IMR-90 (cell line): Measurements from ENCODE around the gene POLR1E.

Experiments used
- CEBPB ChIP-seq: IDR thresholded peaks from 2 replicates; pipeline ENCODE4 v1.6.1; 2012; ENCODE audit warnings: low read depth, low read length, improper control_type of control experiment
- CTCF ChIP-seq: conservative IDR thresholded peaks from 2 replicates; pipeline ENCODE4 v1.5.1; 2012; ENCODE audit warnings: mild to moderate bottlenecking, low read depth, low read length, improper control_type of control experiment
- RAD21 ChIP-seq: IDR thresholded peaks from 2 replicates; pipeline ENCODE4 v1.6.1; 2012; ENCODE audit warnings: low read length, improper control_type of control experiment

DNA sequence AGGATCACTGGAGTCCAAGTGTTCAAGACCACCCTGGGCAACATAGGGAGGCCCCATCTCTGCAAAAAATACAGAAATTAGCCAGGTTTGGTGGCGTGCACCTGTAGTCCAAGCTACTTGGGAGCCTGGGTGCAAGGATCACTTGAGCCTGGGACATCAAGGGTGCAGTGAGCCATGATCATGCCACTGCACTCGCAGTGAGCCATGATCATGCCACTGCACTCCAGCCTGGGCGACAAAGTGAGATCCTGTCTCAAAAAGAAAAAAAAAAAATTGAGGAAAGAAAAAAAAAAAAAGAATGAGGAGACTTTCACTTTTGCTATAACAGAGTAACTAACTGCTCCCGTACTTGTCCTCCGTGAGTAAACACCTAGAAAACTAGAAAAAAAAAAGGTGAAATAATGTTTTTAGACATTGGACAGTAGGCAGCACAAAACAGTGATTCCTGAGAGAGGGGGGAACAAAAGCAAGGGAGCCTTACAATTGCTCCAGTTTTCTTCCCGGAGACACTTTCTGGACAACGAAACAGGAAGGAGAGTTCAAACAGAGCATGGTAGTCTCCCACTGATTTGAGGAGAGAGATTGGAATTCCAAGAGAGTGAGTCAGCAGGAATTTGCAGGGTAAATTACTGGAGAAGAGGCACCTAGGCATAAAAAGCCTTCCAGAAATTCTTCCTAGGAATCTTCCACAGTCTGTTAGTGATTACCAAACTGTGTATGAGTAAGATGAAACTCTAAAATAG is 13.6 kb upstream of the POLR1E start:
- peak; percentile 11; the same call in 1 of the 2 replicates for TF ChIP-seq CEBPB
- TF ChIP-seq CTCF = no peak
- no peak for TF ChIP-seq RAD21
